Gastroesophageal sphincter (tissue), 4 donors: ENCODE measurements around the gene RIMS1. TPM values are rescaled to one million over a fixed set of nuclear protein-coding genes. Genes with fewer than 3 reads are reported as not detected.
A peak's percentile ranks its signal among the peaks of the same experiment; 100 is the strongest.

ENCODE experiments used
- ATAC-seq: fragments of 150-250 bp; one replicate; pipeline ENCODE4 v1.9.1; 2016; ENCODE audit warnings: mild to moderate bottlenecking, moderate library complexity
- H3K27ac ChIP-seq, 4 donors: fragments of 200-600 bp; sonication (generic) in 3 of 4; 1 replicate in 3 of 4; 2 replicates in 1 of 4; pipeline ENCODE4 v1.5.1; 2016 to 2019
- H3K27me3 ChIP-seq: fragments of 200-600 bp; sonication (generic); one replicate; pipeline ENCODE4 v1.5.1; 2019
- H3K36me3 ChIP-seq, 2 donors: fragments of 200-600 bp; sonication (generic); one replicate each; pipeline ENCODE4 v1.5.1; 2019; ENCODE audit warnings: control low read depth in 1 of 2
- H3K4me1 ChIP-seq, 3 donors: fragments of 200-600 bp; sonication (generic); 1 replicate in 2 of 3; 2 replicates in 1 of 3; pipeline ENCODE4 v1.5.1; 2016 to 2019; ENCODE audit warnings: control low read depth in 2 of 3
- H3K4me3 ChIP-seq, 2 donors: fragments of 200-600 bp; sonication (generic); one replicate each; pipeline ENCODE4 v1.5.1; 2019; ENCODE audit warnings: mild to moderate bottlenecking in 1 of 2, moderate library complexity in 1 of 2
- H3K9me3 ChIP-seq, 3 donors: fragments of 200-600 bp; sonication (generic); one replicate each; pipeline ENCODE4 v1.5.1; 2017 to 2019; ENCODE audit warnings: control low read depth in 2 of 3
- CTCF ChIP-seq, 4 experiments: fragments of 200-600 bp in 2 of 4; fragments of 450-650 bp in 2 of 4; sonication (generic) in 1 of 4; IDR thresholded peaks; one replicate each; pipeline ENCODE4 v1.5.1; 2017 to 2019; ENCODE audit warnings: antibody characterized with exemption in 4 of 4, mild to moderate bottlenecking in 2 of 4, moderate library complexity in 2 of 4
- EP300 ChIP-seq: sonication (generic); formaldehyde crosslinking; IDR thresholded peaks from one replicate; pipeline ENCODE4 v1.6.1; 2017; ENCODE audit warnings: antibody characterized with exemption, mild to moderate bottlenecking
- POLR2A ChIP-seq, 2 donors: fragments of 450-650 bp; IDR thresholded peaks; one replicate each; pipeline ENCODE4 v1.6.1; 2017; ENCODE audit warnings: antibody characterized with exemption in 2 of 2, mild to moderate bottlenecking in 2 of 2, moderate library complexity in 1 of 2
- POLR2AphosphoS5 ChIP-seq: sonication (generic); formaldehyde crosslinking; IDR thresholded peaks from one replicate; pipeline ENCODE4 v1.6.1; 2017; ENCODE audit warnings: antibody characterized with exemption
- WGBS, 2 donors: methylation state at CpG; one replicate each; pipeline ENCODE4 v1.1.5; 2018; ENCODE audit warnings: low coverage in 1 of 2; 5-methylcytosine and 5-hydroxymethylcytosine counted together
- total RNA-seq, 4 donors: library from RNA; depleted of rRNA; stranded (reverse); fragments of >200 nt; gene quantifications; one replicate each; pipeline ENCODE4 v1.1.0, GENCODE V29; 2016

Gene RIMS1
- total RNA-seq, 4 donors from 2014 or later: 9.3 to 66.5 (median 17.7) TPM

GRCh38 chr6:72348926-72349325 is 462.6 kb downstream of the RIMS1 start:
- Histone ChIP-seq H3K36me3 (no peaks in the 10 kb centered on the region), H3K4me3 (no peak overlapping the region), H3K27ac (no peak overlapping the region), H3K27me3 (no peaks in the 10 kb centered on the region), H3K9me3 (no peaks in the 10 kb centered on the region), H3K4me1 (peaks cover 0 to 24% (median 0%) of the 10 kb centered on the region in 3 donors)
- TF ChIP-seq POLR2AphosphoS5 (no peak), CTCF (IDR thresholded peaks at IDR 0.05) (no peak), POLR2A (IDR thresholded peaks at IDR 0.05) (no peak), EP300 (no peak)
- ATAC-seq: no peak
- WGBS, 2 donors: 33 to 44% methylated on average over 1 of the region's 1 CpG

GRCh38 chr6:72350296-72350881 is 464.0 kb downstream of the RIMS1 start:
- Histone ChIP-seq H3K9me3 (no peaks in the 10 kb centered on the region), H3K27ac (no peak overlapping the region), H3K4me3 (no peak overlapping the region), H3K27me3 (no peaks in the 10 kb centered on the region), H3K36me3 (no peaks in the 10 kb centered on the region), H3K4me1 (peaks cover 0 to 13% (median 0%) of the 10 kb centered on the region in 3 donors)
- 29 to 53% methylated on average over 1 of the region's 1 CpG for WGBS, 2 donors
- TF ChIP-seq POLR2AphosphoS5 (no peak), CTCF (IDR thresholded peaks at IDR 0.05) (no peak), EP300 (no peak), POLR2A (IDR thresholded peaks at IDR 0.05) (no peak)
- ATAC-seq: no peak

GRCh38 chr6:72363844-72364740 is 477.7 kb downstream of the RIMS1 start:
- H3K4me1 ChIP-seq: peaks cover 0 to 15% (median 0%) of the 10 kb centered on the region in 3 donors
- H3K4me3 ChIP-seq: no peak overlapping the region
- no peak for ATAC-seq
- no peaks in the 10 kb centered on the region for H3K27me3 ChIP-seq
- H3K9me3 ChIP-seq: no peaks in the 10 kb centered on the region
- no peaks in the 10 kb centered on the region for H3K36me3 ChIP-seq
- 72 to 75% methylated on average over 6 to 7 of the region's 7 CpGs for WGBS, 2 donors
- peak overlapping the region in 1 of 4 donors; percentile 50 for H3K27ac ChIP-seq
- TF ChIP-seq POLR2AphosphoS5 (peak; percentile 8), CTCF (IDR thresholded peaks at IDR 0.05) (no peak)

GRCh38 chr6:72365773-72366172 is 479.4 kb downstream of the RIMS1 start:
- H3K36me3 ChIP-seq: no peaks in the 10 kb centered on the region
- ATAC-seq: no peak
- H3K9me3 ChIP-seq: no peaks in the 10 kb centered on the region
- TF ChIP-seq CTCF (IDR thresholded peaks at IDR 0.05) (no peak), EP300 (no peak), POLR2A (IDR thresholded peaks at IDR 0.05) (no peak), POLR2AphosphoS5 (no peak)
- peak overlapping the region in 3 of 4 donors; percentile 2 to 59 (median 50) for H3K27ac ChIP-seq
- no peaks in the 10 kb centered on the region for H3K27me3 ChIP-seq
- WGBS, 2 donors: 33 to 50% methylated on average over 4 of the region's 4 CpGs
- peaks cover 0 to 15% (median 0%) of the 10 kb centered on the region in 3 donors for H3K4me1 ChIP-seq
- H3K4me3 ChIP-seq: no peak overlapping the region
